SKM-1 treated with dmso at 0.1 percent for 144 hours (cell line): Measurements from ENCODE around the gene MAP2K7.
"Not testable (repeated sequence)": the region's sequence is repeated elsewhere in the genome, so short reads cannot be mapped to it uniquely, and the experiment has no call there.

Source experiments
- DNase-seq: peaks from one replicate; lab custom pipeline; 2025; ENCODE audit not compliant: unreplicated experiment; lab: John Stamatoyannopoulos, UW

The MAP2K7 gene

DNA sequence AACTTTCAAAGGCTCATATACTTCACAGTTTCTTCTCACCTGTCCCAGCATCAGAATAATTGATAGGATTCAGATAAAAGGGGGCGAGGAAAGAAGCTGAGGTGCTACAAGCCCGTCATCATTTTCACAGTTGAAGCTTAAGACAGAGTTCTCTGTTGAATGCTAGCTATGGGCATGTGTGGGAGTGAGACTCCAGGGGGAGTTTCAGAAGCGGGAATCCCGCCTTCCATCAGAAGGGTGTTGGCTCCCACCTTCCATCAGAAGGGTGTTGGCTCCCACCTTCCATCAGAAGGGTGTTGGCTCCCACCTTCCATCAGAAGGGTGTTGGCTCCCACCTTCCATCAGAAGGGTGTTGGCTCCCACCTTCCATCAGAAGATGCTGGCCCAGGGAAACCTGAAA, 57.4 kb downstream of the MAP2K7 start:
- DNase-seq: not testable (repeated sequence)

- DNase-seq: no peak
These were observed 58.4 kb downstream of the MAP2K7 start for GRCh38 chr19:7961920-7962626.

DNA sequence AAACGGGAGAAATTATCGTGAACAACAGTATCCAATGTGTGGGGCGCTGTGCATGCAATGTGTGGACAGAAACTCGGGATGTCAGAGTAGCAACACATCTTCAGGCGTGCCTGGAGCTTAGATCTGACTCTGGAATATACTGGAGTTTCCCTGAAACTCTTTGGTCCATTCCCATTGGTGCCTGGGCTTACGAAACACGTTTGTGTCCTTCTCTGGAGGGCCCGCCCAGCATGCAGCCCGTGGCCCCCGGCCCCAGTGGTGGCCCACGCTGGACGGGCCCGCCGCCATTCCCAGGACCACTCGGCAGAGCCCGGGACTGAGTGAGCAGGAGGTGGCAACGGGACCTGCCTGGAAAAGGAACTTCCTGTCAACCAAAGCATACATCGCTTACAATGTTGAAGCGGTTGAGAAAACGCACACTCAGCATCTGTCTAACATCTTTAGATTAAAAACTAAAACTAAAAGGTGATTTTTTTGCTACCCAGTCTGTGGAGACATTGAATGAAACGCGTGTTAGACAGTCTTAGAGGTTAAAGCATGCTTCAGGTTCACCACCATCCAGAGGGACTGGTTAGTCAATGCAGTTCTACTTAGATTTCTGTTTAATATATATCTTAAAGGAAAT, 59.1 kb downstream of the MAP2K7 start:
- no peak for DNase-seq

DNA sequence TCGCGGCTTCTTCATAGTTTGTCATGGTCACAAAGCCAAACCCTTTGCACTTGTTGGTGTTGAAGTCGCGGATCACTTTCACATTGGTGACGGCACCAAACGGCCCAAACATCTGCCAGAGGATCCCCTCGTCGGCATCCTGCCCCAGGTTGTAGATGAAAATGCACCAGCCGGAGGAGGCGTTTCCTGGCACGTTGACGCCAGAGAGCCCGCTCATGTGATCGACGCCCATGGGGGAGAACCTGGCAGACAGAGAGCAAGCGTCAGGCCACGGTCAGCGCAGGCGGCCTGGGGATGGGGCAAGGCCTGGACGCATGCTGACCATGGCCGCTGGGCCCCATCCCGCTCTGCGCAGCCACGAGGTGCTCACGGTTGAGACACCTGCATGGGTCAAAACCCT, 59.9 kb downstream of the MAP2K7 start:
- DNase-seq: no peak
